ENCODE results near the gene EFCAB3.
"Not testable (repeated sequence)": the region's sequence is repeated elsewhere in the genome, so short reads cannot be mapped to it uniquely, and the experiment has no call there.

EFCAB3 gene
- 0 to 1.9 (median 0) reads per million in 17 experiments for total RNA-seq

GRCh38 chr17:62380253-62380652 is at the start of gene EFCAB3:
TSS of gene EFCAB3 (plus strand) at chr17:62380553. CDS start at chr17:62382980, 2,427 bp downstream.
- no peak for DNase-seq

GRCh38 chr17:62336527-62336926 is 43.8 kb upstream of the EFCAB3 start:
- no peak for DNase-seq

GRCh38 chr17:62343764-62344270 is 36.5 kb upstream of the EFCAB3 start:
- DNase-seq, result peak in 1 of 4 experiments; percentile 10

- DNase-seq, result no peak
Observed at GRCh38 chr17:62351176-62351575, 29.2 kb upstream of the EFCAB3 start.

- no peak for DNase-seq
Observed at GRCh38 chr17:62366191-62366590, 14.2 kb upstream of the EFCAB3 start.

- no peak for DNase-seq
Observed at GRCh38 chr17:62381561-62381960, 1.2 kb downstream of the EFCAB3 start.

- DNase-seq, result peak; percentile 3 to 29 (median 18)
Observed at GRCh38 chr17:62388856-62389255, 8.5 kb downstream of the EFCAB3 start.

- no peak for DNase-seq
Observed at GRCh38 chr17:62392908-62393307, 12.6 kb downstream of the EFCAB3 start.

- no peak for DNase-seq
Observed at GRCh38 chr17:62398891-62399290, 18.5 kb downstream of the EFCAB3 start.

- DNase-seq, result no peak
Observed at GRCh38 chr17:62405451-62405850, 25.1 kb downstream of the EFCAB3 start.

- not testable (repeated sequence) for DNase-seq
Observed at GRCh38 chr17:62413090-62413489, 32.7 kb downstream of the EFCAB3 start.

- DNase-seq, result peak; percentile 84 to 92 (median 90)
Observed at GRCh38 chr17:62423647-62424461, 43.5 kb downstream of the EFCAB3 start, which contains the start of gene METTL2A. TSS of gene METTL2A (plus strand) at chr17:62423897. CDS start at chr17:62423903, 6 bp downstream.

GRCh38 chr17:62426214-62426613 is 45.9 kb downstream of the EFCAB3 start:
- DNase-seq, result not testable (repeated sequence)

- not testable (repeated sequence) for DNase-seq
Observed at GRCh38 chr17:62435251-62435650, 54.9 kb downstream of the EFCAB3 start.

GRCh38 chr17:62441181-62441580 is 60.8 kb downstream of the EFCAB3 start:
- DNase-seq, result not testable (repeated sequence)

- DNase-seq, result no peak
Observed at GRCh38 chr17:62444063-62444462, 63.7 kb downstream of the EFCAB3 start.

GRCh38 chr17:62445791-62446190 is 65.4 kb downstream of the EFCAB3 start:
- DNase-seq, result not testable (repeated sequence)

- peak; percentile 29 to 72 (median 52) for DNase-seq
Observed at GRCh38 chr17:62452195-62452594, 71.8 kb downstream of the EFCAB3 start.

- DNase-seq, result not testable (repeated sequence)
Observed at GRCh38 chr17:62453041-62453440, 72.7 kb downstream of the EFCAB3 start.

GRCh38 chr17:62453656-62454055 is 73.3 kb downstream of the EFCAB3 start:
- not testable (repeated sequence) for DNase-seq

GRCh38 chr17:62454111-62454510 is 73.8 kb downstream of the EFCAB3 start:
- not testable (repeated sequence) for DNase-seq

- no peak for DNase-seq
Observed at GRCh38 chr17:62456016-62456415, 75.7 kb downstream of the EFCAB3 start.

GRCh38 chr17:62458483-62458882 is 78.1 kb downstream of the EFCAB3 start:
- DNase-seq, result not testable (repeated sequence)

GRCh38 chr17:62464422-62464821 is 84.1 kb downstream of the EFCAB3 start:
- DNase-seq, result not testable (repeated sequence)
